ENCODE data around the gene ASCC1.
"Not testable (repeated sequence)": the region's sequence is repeated elsewhere in the genome, so short reads cannot be mapped to it uniquely, and the experiment has no call there.

The ASCC1 gene

GRCh38 chr10:72219235-72219814 lies 3.2 kb upstream of the ASCC1 start:
- no peak for DNase-seq

DNA sequence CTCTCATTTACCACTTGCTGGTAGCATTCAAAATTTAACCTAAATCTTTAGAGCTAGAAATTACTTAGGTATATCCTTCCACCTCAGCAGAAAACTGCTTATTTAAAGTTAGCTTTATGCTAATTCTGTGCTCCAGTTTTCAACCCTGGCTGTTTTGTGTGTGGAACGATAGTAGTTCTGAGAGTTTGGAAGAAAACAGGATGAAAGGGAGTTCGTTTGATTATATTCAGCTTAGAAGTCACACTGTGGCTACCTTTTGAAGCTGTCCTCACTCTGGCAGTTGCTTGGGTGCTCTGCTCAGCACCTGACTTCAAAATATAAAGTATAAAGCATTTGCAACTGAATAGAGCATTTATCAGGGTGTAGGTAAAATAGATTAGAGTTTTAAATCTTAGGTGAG lies 2.6 kb upstream of the ASCC1 start:
- no peak for DNase-seq

GRCh38 chr10:72218325-72218724 lies 2.2 kb upstream of the ASCC1 start:
- peak; percentile 53 for DNase-seq

DNA sequence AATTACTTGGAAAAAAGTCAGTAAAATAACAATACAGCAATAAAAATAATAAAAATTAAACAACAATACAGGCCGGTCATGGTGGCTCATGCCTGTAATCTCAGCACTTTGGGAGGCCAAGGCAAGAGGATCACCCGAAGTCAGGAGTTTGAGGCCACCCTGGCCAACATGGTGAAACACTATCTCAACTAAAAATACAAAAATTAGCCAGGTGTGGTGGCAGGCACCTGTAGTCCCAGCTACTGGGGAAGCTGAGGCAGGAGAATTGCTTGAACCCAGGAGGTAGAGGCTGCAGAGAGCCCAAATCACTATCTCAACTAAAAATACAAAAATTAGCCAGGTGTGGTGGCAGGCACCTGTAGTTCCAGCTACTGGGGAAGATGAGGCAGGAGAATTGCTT lies 4.2 kb downstream of the ASCC1 start:
- not testable (repeated sequence) for DNase-seq

DNA sequence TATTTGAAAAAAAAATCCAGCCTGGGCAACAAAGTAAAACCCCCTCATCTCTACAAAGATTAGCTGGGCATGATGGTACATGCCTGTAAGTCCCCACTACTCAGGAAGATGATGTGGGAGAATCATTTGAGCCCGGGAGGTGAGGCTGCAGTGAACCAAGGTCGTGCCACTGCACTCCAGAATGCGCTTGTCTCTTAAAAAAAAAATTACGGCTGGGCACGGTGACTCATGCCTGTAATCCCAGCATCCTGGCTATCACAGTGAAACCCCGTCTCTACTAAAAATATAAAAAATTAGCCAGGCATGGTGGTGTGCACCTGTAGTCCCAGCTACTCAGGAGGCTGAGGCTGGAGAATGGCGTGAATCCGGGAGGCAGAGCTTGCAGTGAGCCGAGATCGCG lies 4.7 kb downstream of the ASCC1 start:
- not testable (repeated sequence) for DNase-seq

- peak; percentile 42 for DNase-seq
Measured at GRCh38 chr10:72208526-72208925, 7.5 kb downstream of the ASCC1 start.

DNA sequence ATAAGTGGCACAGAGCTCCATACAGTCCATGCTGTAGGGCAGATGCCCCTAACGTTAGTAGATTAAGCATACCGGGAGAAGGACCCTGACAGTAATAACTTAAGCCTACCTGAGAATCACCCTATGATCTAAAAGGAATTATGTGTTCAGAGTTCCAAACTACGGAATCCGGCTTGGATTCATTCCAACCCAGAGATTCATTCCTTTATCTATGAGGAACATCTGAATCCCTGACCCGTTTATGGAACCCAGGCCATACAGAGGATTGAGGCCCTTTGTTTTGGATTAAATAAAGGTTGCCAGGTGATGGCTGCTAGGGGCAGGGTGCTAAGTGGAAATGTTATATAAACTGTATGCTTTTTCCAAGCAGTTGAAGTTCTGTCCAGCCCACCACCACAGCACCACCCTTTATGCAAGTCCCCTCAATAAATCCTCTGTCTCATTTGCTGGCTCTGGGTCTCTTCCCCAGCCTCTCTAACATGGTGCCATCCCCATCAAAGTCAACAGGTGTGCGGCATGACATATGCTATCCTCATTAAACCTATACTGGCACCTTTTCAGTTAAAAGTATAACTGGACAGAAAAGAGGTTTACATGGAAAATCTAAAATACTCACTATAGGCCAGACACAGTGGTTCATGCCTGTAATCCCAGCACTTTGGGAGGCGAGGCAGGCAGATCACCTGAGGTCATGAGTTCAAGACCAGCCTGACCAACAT lies 9.4 kb downstream of the ASCC1 start:
- DNase-seq = no peak

DNA sequence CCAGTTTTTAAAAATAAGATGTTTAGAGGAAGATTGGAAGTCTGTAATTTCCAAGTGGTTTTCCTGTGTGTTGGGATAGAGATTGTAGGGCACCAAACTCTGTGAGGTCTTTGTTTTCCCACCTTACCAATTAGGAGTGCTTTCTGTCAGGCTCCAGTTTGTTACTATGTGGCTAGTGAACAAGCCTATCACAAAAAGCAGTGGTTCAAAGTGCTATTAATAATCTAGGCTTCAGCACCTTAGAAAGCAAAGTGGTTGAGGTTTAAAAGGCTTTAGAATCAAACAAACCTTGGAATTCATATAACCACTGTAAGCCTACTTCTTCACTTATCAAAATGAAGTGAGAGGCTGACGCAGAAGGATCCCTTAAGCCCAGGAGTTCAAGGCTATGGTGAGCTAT lies 11.4 kb downstream of the ASCC1 start:
- DNase-seq = no peak

DNA sequence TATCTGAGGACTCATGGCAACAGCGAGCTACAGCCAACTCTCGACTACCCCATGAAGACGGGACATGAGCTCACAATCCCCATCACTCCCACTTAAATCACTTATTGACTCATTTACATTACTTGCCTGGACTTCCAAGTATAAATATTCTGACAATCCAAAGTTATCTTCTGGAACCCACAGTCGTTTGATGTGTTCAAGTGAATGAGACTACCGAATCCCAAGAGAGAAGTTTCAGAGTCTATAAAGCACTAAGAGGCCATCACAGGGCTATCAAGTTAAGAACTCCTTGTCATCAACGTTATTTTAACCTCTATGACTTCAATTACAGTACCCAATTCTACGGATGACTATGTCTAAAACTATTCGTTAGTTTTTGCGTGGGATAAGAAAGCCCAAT lies 11.8 kb downstream of the ASCC1 start:
- DNase-seq = no peak

- no peak for DNase-seq
Measured at GRCh38 chr10:72201293-72201692, 14.8 kb downstream of the ASCC1 start.

- DNase-seq = no peak
Measured at GRCh38 chr10:72200883-72201282, 15.2 kb downstream of the ASCC1 start.

DNA sequence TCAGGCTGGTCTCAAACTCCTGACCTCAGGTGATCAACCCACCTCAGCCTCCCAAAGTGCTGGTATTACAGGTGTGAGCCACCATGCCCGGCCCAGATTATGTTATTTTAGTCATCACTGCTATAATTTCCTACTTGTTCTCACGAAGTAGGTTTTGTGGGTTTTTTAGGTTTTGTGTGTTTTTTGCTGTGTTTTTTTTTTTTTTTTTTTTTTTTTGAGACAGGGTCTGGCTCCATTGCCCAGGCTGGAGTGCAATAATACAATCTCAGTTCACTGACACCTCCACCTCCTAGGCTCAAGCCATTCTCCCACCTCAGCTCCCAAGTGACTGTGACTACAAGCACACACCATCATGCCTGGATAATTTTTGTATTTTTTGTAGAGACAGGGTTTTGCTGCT lies 21.1 kb downstream of the ASCC1 start:
- DNase-seq = no peak

DNA sequence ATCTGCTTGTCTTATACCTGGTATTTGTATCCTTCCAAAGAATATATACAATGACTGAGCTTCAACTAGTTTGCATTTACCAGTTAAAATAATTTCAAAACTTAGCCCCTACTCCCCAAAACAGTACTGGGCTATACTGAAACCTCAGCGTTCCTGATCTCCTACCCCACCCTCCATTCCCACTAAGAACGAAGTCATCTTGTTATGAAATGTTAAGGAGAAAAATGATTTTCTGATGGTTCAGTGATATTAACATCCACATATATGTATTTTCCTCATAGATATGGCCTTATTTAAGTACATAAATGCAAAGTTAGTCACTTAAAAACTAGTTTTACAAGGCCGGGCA lies 29.1 kb downstream of the ASCC1 start:
- no peak for DNase-seq

DNA sequence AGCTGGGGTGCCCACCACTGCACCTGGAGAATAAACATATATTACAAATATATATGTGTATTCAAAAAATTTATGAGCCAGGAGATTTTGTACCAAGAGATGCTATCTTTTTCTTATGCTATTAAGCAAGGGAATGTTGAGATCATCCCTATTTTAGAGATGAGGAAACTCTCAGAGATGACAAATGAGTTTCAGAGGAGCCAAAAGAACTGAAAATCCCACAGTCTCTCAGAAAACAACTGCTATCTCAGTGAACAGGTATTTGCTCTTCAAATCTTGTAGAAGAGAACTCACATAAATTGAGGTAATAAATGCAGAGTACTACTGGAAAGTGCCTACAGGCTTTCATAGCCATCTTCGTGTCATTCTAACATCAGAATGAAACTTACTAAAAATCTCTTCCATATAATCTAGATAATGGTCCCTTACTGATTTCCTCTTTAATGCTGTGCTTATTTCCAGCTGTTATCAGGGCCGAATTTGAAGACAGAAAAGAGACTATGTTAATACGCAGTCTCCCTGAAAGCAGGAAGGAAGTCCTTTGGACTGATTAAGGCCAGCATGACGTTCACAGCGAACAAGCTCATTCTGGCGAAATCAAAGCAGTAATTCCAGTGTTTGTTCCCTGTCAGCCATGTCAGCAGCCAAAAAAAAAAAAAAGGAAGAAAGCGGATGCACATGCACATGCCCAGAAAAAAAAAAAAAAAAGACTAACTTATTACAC lies 29.7 kb downstream of the ASCC1 start:
- no peak for DNase-seq

- DNase-seq = no peak
Measured at GRCh38 chr10:72184156-72184555, 31.9 kb downstream of the ASCC1 start.

DNA sequence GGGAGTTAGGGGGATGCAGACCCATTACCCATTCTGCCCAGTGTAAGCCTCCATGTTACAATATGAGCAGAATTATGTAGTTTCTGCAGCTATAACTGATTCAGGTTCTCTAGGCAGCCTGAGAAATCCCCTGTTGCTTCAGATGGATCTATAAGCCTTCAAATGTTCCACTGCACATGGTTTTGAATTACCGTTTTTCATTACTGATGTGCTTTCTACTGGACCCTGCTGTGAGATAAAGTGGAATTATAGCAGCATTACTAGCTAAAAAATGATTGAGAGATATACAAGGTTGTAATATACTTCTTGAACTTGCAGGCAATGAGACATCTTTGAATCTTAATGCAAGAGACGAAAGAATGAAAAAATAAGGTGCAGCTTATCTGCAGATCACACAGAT lies 38.6 kb downstream of the ASCC1 start:
- no peak for DNase-seq

- no peak for DNase-seq
Measured at GRCh38 chr10:72176701-72177100, 39.4 kb downstream of the ASCC1 start.

- DNase-seq = peak; percentile 16
Measured at GRCh38 chr10:72175149-72175548, 40.9 kb downstream of the ASCC1 start.

- DNase-seq = no peak
Measured at GRCh38 chr10:72174297-72174662, 41.8 kb downstream of the ASCC1 start.

- DNase-seq = peak; percentile 35
Measured at GRCh38 chr10:72173619-72174296, 42.3 kb downstream of the ASCC1 start.

- no peak for DNase-seq
Measured at GRCh38 chr10:72173262-72173618, 42.8 kb downstream of the ASCC1 start.

DNA sequence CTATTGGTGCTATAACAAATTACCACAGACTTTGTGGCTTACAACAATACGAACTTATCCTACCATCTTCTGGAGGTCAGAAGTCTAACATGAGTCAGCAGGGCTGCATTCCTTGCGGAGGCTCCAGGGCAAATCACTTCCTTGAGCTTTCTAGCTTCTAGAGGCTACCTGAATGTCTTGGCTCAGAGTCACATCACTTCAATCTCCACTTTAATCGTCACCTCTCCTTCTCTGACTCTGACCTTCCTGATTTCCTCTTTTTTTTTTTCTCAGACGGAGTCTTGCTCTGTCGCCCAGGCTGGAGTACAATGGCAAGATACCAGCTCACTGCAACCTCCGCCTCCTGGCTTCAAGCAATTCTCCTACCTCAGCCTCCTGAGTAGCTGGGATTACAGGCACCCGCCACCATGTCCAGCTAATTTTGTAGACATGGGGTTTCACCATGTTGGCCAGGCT lies 44.9 kb downstream of the ASCC1 start:
- DNase-seq = no peak

DNA sequence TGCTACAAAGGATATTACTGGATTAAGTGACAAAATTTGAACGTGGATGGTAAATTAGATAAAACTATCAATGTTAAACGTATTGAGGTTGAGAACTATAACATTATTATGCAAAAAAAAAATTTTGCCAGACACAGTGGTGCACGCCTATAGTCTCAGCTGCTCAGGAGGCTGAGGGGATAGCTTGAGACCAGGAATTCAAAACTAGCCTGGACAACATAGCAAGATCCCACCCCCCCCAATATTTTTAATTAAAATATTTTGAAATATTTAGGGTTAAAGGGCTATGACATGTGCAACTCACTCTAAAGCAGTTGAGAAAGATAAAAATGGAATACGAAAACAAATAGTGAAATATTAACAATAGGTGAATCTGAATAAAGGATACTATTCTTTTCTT lies 45.3 kb downstream of the ASCC1 start:
- no peak for DNase-seq

DNA sequence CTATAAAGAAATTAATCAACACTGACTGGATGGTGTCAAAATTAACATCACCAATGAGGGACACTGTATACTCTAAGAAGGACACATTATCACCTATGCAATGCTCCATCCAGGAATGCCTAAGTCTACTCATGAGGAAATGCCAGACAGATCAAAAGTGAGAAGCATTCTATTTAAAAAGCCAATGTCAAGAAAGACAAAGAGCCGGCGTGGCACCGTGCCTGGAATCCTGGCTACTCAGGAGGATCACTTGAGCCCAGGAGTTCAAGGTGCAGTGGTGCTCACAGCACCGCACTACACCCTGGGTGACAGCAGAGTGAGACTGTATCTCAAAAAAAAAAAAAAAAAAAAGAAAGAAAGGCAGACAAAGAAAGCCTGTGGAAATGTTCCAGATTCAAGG lies 45.8 kb downstream of the ASCC1 start:
- DNase-seq = no peak

Measured in activated CD4-positive, alpha-beta T cell treated with anti-CD3 and anti-CD28 coated beads, Interleukin-10, Interleukin-2, amounts not matched to agents 100 ng/mL and 50 ng/mL, durations not matched to agents 16 hours and 8 hours (primary cell).